GM06990 (cell line): Measurements from ENCODE around the gene KLHL6.
A peak's percentile ranks its signal among the peaks of the same experiment; 100 is the strongest.

Experiments used
- DNase-seq: peaks from one replicate; pipeline ENCODE4 v3.0.0-alpha.2; 2011; ENCODE audit not compliant: insufficient read length; ENCODE audit errors: extremely low read depth
- H3K27me3 ChIP-seq: replicated peaks from 2 replicates; pipeline ENCODE4 v1.6.0; 2011; ENCODE audit warnings: low read length; ENCODE audit not compliant: control insufficient read depth, insufficient read depth
- H3K36me3 ChIP-seq: 2 replicates; pipeline ENCODE4 v1.5.1; 2011; ENCODE audit warnings: low read length; ENCODE audit not compliant: control insufficient read depth, insufficient read depth
- H3K4me3 ChIP-seq: replicated peaks from 2 replicates; pipeline ENCODE4 v1.5.1; 2011; ENCODE audit warnings: low read depth, mild to moderate bottlenecking, control low read depth, low read length
- CTCF ChIP-seq: IDR thresholded peaks from 2 replicates; pipeline ENCODE4 v1.5.1; 2011; ENCODE audit warnings: low read length, control low read depth, mild to moderate bottlenecking, inconsistent platforms; ENCODE audit not compliant: insufficient read depth, poor library complexity, severe bottlenecking

Gene KLHL6

GRCh38 chr3:183519891-183520290 is 35.6 kb downstream of the KLHL6 start:
- no peak for DNase-seq
- no peak for TF ChIP-seq CTCF
- Histone ChIP-seq H3K27me3 (0 out of 2 replicates have a peak, but pooled peaks cover 1% of the 10 kb centered on the region), H3K36me3 (no peaks in the 10 kb centered on the region; the same call in 1 of the 2 replicates), H3K4me3 (no peak overlapping the region)

- no peak for TF ChIP-seq CTCF
- Histone ChIP-seq H3K27me3 (0 out of 2 replicates have a peak, but pooled peaks cover 1% of the 10 kb centered on the region), H3K36me3 (no peaks in the 10 kb centered on the region), H3K4me3 (no peak overlapping the region)
- DNase-seq: no peak
Measured at GRCh38 chr3:183518491-183519251, 36.8 kb downstream of the KLHL6 start.

- Histone ChIP-seq H3K27me3 (0 out of 2 replicates have a peak, but pooled peaks cover 1% of the 10 kb centered on the region), H3K36me3 (no peaks in the 10 kb centered on the region), H3K4me3 (no peak overlapping the region)
- TF ChIP-seq CTCF: no peak
- no peak for DNase-seq
Measured at GRCh38 chr3:183517607-183518006, 37.9 kb downstream of the KLHL6 start.

GRCh38 chr3:183515968-183516851 is 39.3 kb downstream of the KLHL6 start:
- Histone ChIP-seq H3K27me3 (0 out of 2 replicates have a peak, but pooled peaks cover 1% of the 10 kb centered on the region), H3K4me3 (no peak overlapping the region), H3K36me3 (no peaks in the 10 kb centered on the region)
- DNase-seq: peak; percentile 56
- peak; percentile 22 for TF ChIP-seq CTCF

GRCh38 chr3:183514021-183514420 is 41.5 kb downstream of the KLHL6 start:
- H3K27me3 ChIP-seq: 0 out of 2 replicates have a peak, but pooled peaks cover 1% of the 10 kb centered on the region
- H3K36me3 ChIP-seq: no peaks in the 10 kb centered on the region
- H3K4me3 ChIP-seq: no peak overlapping the region
- DNase-seq: no peak
- no peak for TF ChIP-seq CTCF
